Right atrium auricular region (tissue), 2 donors: ENCODE results near the gene MUSTN1. TPM values are rescaled to one million over a fixed set of nuclear protein-coding genes. Genes with fewer than 3 reads are reported as not detected.

Source experiments
- DNase-seq: peaks from one replicate; pipeline ENCODE4 v3.0.0-alpha.2; 2019; ENCODE audit warnings: low spot score
- H3K27ac ChIP-seq, 2 donors: fragments of 200-600 bp; sonication (generic); 1 replicate in 1 of 2; 2 replicates in 1 of 2; pipeline ENCODE4 v1.5.1; 2016 to 2019
- H3K27me3 ChIP-seq, 2 donors: fragments of 200-600 bp; sonication (generic); one replicate each; pipeline versions ENCODE4 v1.5.1 to v1.6.0; 2017 to 2019
- H3K36me3 ChIP-seq: fragments of 200-600 bp; sonication (generic); one replicate; pipeline ENCODE4 v1.5.1; 2016
- H3K4me1 ChIP-seq, 2 donors: fragments of 200-600 bp; sonication (generic); one replicate each; pipeline versions ENCODE4 v1.5.1 to v1.6.0; 2017 to 2019
- H3K4me3 ChIP-seq, 2 donors: fragments of 200-600 bp; sonication (generic); 1 replicate in 1 of 2; 2 replicates in 1 of 2; pipeline ENCODE4 v1.5.1; 2017 to 2019; ENCODE audit warnings: mild to moderate bottlenecking in 1 of 2, moderate library complexity in 1 of 2
- H3K9me3 ChIP-seq, 2 donors: fragments of 200-600 bp; sonication (generic); one replicate each; pipeline ENCODE4 v1.5.1; 2019
- microRNA-seq, 2 donors: library from miRNA; unstranded; fragments of <30 nt; microRNA quantifications; one replicate each; pipeline ENCODE4, GENCODE V29; 2016 to 2017; ENCODE audit warnings: borderline number of aligned reads in 2 of 2, borderline replicate concordance in 1 of 2
- total RNA-seq, 2 donors: library from RNA; depleted of rRNA; stranded (reverse); fragments of >200 nt; gene quantifications; one replicate each; pipeline ENCODE4 v1.1.0, GENCODE V29; 2016
- TF ChIP-seq, protein P1 (sequence below), 2 donors: fragments of 200-600 bp; sonication (generic); IDR thresholded peaks; one replicate each; pipeline ENCODE4 v1.5.1; 2019; ENCODE audit warnings: antibody characterized with exemption in 2 of 2

Gene MUSTN1
- total RNA-seq, 2 donors from 2014 or later: 43.8 to 45.0 TPM

DNA sequence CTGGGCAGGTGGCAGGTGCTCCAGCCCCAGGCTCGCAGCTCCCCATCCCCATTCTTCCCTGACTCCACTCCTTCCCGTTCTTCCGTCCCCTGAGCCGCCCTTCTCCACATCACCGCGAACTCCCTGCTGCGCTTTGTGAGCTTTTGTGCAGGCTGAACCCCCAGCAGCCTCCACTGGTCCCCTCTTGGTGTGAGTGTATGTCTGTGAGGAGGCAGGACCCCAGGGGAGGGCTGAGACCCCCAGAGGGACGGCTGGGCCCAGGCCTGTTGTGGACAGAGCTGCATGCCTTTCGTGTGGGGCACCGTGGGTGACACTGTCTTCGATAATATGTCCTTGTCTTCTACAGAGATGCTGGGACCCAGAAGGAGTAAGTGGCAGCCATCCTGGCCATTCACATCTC is 47.6 kb downstream of the MUSTN1 start:
- Histone ChIP-seq H3K27me3 (no peaks in the 10 kb centered on the region), H3K4me3 (no peak overlapping the region), H3K9me3 (no peaks in the 10 kb centered on the region), H3K36me3 (no peaks in the 10 kb centered on the region), H3K27ac (no peak overlapping the region), H3K4me1 (no peaks in the 10 kb centered on the region)
- DNase-seq: no peak
- TF ChIP-seq, protein P1, sequence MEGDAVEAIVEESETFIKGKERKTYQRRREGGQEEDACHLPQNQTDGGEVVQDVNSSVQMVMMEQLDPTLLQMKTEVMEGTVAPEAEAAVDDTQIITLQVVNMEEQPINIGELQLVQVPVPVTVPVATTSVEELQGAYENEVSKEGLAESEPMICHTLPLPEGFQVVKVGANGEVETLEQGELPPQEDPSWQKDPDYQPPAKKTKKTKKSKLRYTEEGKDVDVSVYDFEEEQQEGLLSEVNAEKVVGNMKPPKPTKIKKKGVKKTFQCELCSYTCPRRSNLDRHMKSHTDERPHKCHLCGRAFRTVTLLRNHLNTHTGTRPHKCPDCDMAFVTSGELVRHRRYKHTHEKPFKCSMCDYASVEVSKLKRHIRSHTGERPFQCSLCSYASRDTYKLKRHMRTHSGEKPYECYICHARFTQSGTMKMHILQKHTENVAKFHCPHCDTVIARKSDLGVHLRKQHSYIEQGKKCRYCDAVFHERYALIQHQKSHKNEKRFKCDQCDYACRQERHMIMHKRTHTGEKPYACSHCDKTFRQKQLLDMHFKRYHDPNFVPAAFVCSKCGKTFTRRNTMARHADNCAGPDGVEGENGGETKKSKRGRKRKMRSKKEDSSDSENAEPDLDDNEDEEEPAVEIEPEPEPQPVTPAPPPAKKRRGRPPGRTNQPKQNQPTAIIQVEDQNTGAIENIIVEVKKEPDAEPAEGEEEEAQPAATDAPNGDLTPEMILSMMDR (IDR thresholded peaks at IDR 0.05): no peak

GRCh38 chr3:52786330-52787215 is 48.2 kb downstream of the MUSTN1 start:
- TF ChIP-seq, protein P1 (IDR thresholded peaks at IDR 0.05): no peak
- Histone ChIP-seq H3K27me3 (no peaks in the 10 kb centered on the region), H3K27ac (no peak overlapping the region), H3K36me3 (no peaks in the 10 kb centered on the region), H3K9me3 (no peaks in the 10 kb centered on the region), H3K4me1 (no peaks in the 10 kb centered on the region), H3K4me3 (no peak overlapping the region)
- no peak for DNase-seq

DNA sequence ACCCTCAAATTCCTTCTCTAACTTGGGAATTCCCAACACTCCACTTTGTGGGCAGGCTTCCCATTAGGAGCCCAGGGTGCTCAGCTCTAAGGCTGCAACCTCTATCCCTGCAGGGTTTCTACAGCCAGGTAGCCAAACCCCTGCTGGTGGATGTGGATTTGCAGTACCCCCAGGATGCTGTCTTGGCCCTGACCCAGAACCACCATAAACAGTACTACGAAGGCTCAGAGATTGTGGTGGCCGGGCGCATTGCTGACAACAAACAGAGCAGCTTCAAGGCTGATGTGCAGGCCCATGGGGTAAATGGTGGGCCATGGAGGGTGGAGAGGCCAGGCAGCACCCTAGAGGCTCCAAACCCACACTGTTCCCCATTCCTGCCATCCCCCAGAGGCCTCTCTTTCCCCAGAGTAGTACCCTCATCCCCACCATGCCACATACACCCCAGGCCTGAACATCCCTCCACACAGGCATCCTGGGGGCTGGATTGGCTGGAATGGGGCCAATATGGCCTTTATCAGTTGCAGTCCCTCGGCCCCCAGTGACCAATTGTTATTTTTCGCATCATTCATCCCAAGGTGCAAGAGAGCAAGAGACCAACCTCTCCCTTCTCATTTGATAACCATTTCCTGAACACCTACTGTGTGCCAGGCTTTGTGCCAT is 49.8 kb downstream of the MUSTN1 start:
- H3K27ac ChIP-seq: no peak overlapping the region
- TF ChIP-seq, protein P1 (IDR thresholded peaks at IDR 0.05): no peak
- DNase-seq: no peak
- no peaks in the 10 kb centered on the region for H3K27me3 ChIP-seq
- no peaks in the 10 kb centered on the region for H3K36me3 ChIP-seq
- no peaks in the 10 kb centered on the region for H3K9me3 ChIP-seq
- H3K4me3 ChIP-seq: no peak overlapping the region
- no peaks in the 10 kb centered on the region for H3K4me1 ChIP-seq

GRCh38 chr3:52784021-52784621 is 50.7 kb downstream of the MUSTN1 start:
- TF ChIP-seq, protein P1 (IDR thresholded peaks at IDR 0.05): no peak

DNA sequence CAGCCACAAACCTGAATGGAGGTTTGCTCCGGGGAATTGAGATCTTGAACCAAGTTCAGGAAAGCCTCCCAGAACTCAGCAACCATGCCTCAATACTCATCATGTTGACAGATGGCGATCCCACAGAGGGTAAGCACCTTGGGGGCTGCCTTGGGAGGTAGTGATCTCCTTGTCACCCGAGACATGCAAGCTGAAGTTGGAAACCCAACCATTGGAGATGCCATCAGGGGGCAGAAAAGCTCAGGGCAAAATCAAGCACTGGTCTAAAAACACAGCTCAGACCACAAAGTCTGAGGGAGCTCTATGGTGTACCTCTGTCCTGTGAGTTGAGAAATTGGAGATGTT is 51.6 kb downstream of the MUSTN1 start:
- no peaks in the 10 kb centered on the region for H3K36me3 ChIP-seq
- no peaks in the 10 kb centered on the region for H3K27me3 ChIP-seq
- H3K4me3 ChIP-seq: no peak overlapping the region
- H3K9me3 ChIP-seq: no peaks in the 10 kb centered on the region
- TF ChIP-seq, protein P1 (IDR thresholded peaks at IDR 0.05): no peak
- no peak for DNase-seq
- H3K4me1 ChIP-seq: no peaks in the 10 kb centered on the region
- no peak overlapping the region for H3K27ac ChIP-seq

More at GRCh38 chr3:52784021-52784621, 50.7 kb downstream of the MUSTN1 start:
- H3K27ac ChIP-seq: no peak overlapping the region
- H3K4me1 ChIP-seq: no peaks in the 10 kb centered on the region
- no peaks in the 10 kb centered on the region for H3K9me3 ChIP-seq
- H3K27me3 ChIP-seq: no peaks in the 10 kb centered on the region
- no peak for DNase-seq
- no peaks in the 10 kb centered on the region for H3K36me3 ChIP-seq
- no peak overlapping the region for H3K4me3 ChIP-seq

Small RNA genes within 50 kb of the gene (microRNA-seq; reads per million reads assigned to microRNA genes)
- 0 reads per million in 2 donors for gene MIR8064

Other genes starting within 250 kb of the MUSTN1 start
- 10 to 100 TPM; 39.8 to 40.6 TPM for gene PBRM1, start 149.1 kb downstream of the MUSTN1 start, total RNA-seq
- gene GNL3, start 149.0 kb downstream of the MUSTN1 start, total RNA-seq: 10 to 100 TPM; 29.7 to 49.3 TPM
- gene GLT8D1, start 129.2 kb downstream of the MUSTN1 start, total RNA-seq: 10 to 100 TPM; 37.7 to 46.7 TPM
- 100 to 1,000 TPM; 138 to 328 TPM for gene SPCS1, start 128.9 kb downstream of the MUSTN1 start, total RNA-seq
- gene NEK4, start 64.1 kb downstream of the MUSTN1 start, total RNA-seq: 10 to 100 TPM; 12.8 to 14.6 TPM
- not detected for gene ITIH1, start 57.4 kb downstream of the MUSTN1 start, total RNA-seq
- gene ITIH3, start 40.2 kb downstream of the MUSTN1 start, total RNA-seq: 1 to 10 TPM in 1 of 2 donors, under 1 TPM in 1; 0.19 to 2.1 TPM
- gene ITIH4, start 4.3 kb downstream of the MUSTN1 start, total RNA-seq: 1 to 10 TPM in 1 of 2 donors, not detected in 1; 1.2 TPM
- 10 to 100 TPM in 1 of 2 donors, 1 to 10 TPM in 1; 7.6 to 10.3 TPM for gene STIMATE, start 62.5 kb upstream of the MUSTN1 start, total RNA-seq
- gene SFMBT1, start 211.1 kb upstream of the MUSTN1 start, total RNA-seq: 10 to 100 TPM; 16.7 to 17.4 TPM